HCT116 (cell line): Measurements from ENCODE around the gene ILDR2. TPM values are rescaled to one million over a fixed set of nuclear protein-coding genes. Genes with fewer than 3 reads are reported as not detected.

ENCODE experiments used
- ATAC-seq: fragments of 200-7000 bp; cut with Tn5 transposase; 2 replicates; pipeline ENCODE4 v1.9.1; 2020; ENCODE audit warnings: mild to moderate bottlenecking, moderate library complexity
- BruUV-seq: library from RNA; stranded (reverse); fragments of 400-500 nt; replicated peaks from 2 replicates; lab custom pipeline; 2021; lab: Mats Ljungman, UMichigan
- CTCF ChIA-PET: fragments of 300-600 bp; sonication (Branson Sonifier 250); formaldehyde crosslinking; loops from one replicate; lab custom pipeline; 2021; ENCODE audit warnings: antibody characterized with exemption; lab: Charles Lee
- POLR2A ChIA-PET: fragments of 300-600, 350-600 bp; sonication (Branson Sonifier 250); formaldehyde crosslinking; loops from one replicate; lab custom pipeline; 2021; ENCODE audit warnings: antibody characterized with exemption; lab: Charles Lee
- RAD21 ChIA-PET, 2 experiments: fragments of 300-600 bp; sonication (Branson Sonifier 250); formaldehyde crosslinking; loops; one replicate each; lab custom pipeline; 2023; ENCODE audit warnings: low total read pairs in 2 of 2; ENCODE audit not compliant: uncharacterized antibody in 2 of 2, unreplicated experiment in 2 of 2, low non-redundant PET in 1 of 2; lab: Charles Lee
- DNase-seq: peaks from one replicate; pipeline ENCODE4 v3.0.0-alpha.2; 2010; ENCODE audit warnings: low read depth, low spot score
- H2AFZ ChIP-seq: fragments of 200-600 bp; shearing (Covaris generic), sonication (generic); 2 replicates; pipeline ENCODE4 v1.6.1; 2017; ENCODE audit warnings: low read depth, mixed run types, mixed read lengths, antibody characterized with exemption, low read length; ENCODE audit not compliant: poor library complexity, severe bottlenecking
- H3K27ac ChIP-seq: 2 replicates; pipeline ENCODE4 v1.5.1; 2012; ENCODE audit warnings: low read depth, low read length
- H3K27me3 ChIP-seq: fragments of 200-600 bp; sonication (generic); 2 replicates; pipeline ENCODE4 v1.6.1; 2016; ENCODE audit warnings: mixed run types, low read length, mixed read lengths; ENCODE audit not compliant: insufficient read depth
- H3K36me3 ChIP-seq, 2 experiments: fragments of 200-500 bp in 1 of 2; fragments of 200-600 bp in 1 of 2; sonication (Bioruptor generic) in 1 of 2; sonication (generic) in 1 of 2; 2 replicates each; pipeline versions ENCODE4 v1.5.1 to v1.6.1; 2014 to 2016; ENCODE audit warnings: low read length in 2 of 2, inconsistent platforms in 1 of 2, mixed read lengths in 1 of 2, mixed run types in 1 of 2; ENCODE audit not compliant: insufficient read depth in 2 of 2, control insufficient read depth in 1 of 2
- H3K4me1 ChIP-seq, 2 experiments: fragments of 200-600 bp in 1 of 2; sonication (generic) in 1 of 2; 2 replicates each; pipeline versions ENCODE4 v1.5.1 to v1.6.1; 2012 to 2017; ENCODE audit warnings: low read length in 2 of 2, inconsistent platforms in 1 of 2, mild to moderate bottlenecking in 1 of 2, mixed read lengths in 1 of 2, mixed run types in 1 of 2, moderate library complexity in 1 of 2; ENCODE audit not compliant: insufficient read depth in 2 of 2, control insufficient read depth in 1 of 2
- H3K4me2 ChIP-seq: fragments of 200-600 bp; sonication (generic); 2 replicates; pipeline ENCODE4 v1.6.1; 2017; ENCODE audit warnings: mixed run types, low read length, mixed read lengths
- H3K4me3 ChIP-seq, 2 experiments: fragments of 200-600 bp in 1 of 2; sonication (generic) in 1 of 2; replicated peaks in 1 of 2; 2 replicates each; pipeline ENCODE4 v1.5.1; 2011 to 2016; ENCODE audit warnings: low read length in 2 of 2, control low read depth in 1 of 2, low read depth in 1 of 2, mild to moderate bottlenecking in 1 of 2, mixed read lengths in 1 of 2, mixed run types in 1 of 2
- H3K79me2 ChIP-seq: fragments of 200-600 bp; sonication (generic); 2 replicates; pipeline ENCODE4 v1.6.1; 2017; ENCODE audit warnings: mild to moderate bottlenecking, mixed run types, low read length, moderate library complexity, mixed read lengths; ENCODE audit not compliant: insufficient read depth
- H3K9ac ChIP-seq: fragments of 200-600 bp; sonication (generic); 2 replicates; pipeline ENCODE4 v1.6.1; 2016; ENCODE audit warnings: low read length, mixed read lengths
- H3K9me2 ChIP-seq: fragments of 200-600 bp; sonication (generic), shearing (Covaris generic); 2 replicates; pipeline ENCODE4 v1.6.1; 2017; ENCODE audit warnings: mixed run types, mild to moderate bottlenecking, moderate library complexity; ENCODE audit not compliant: insufficient read depth
- H3K9me3 ChIP-seq, 2 experiments: fragments of 200-500 bp in 1 of 2; fragments of 200-600 bp in 1 of 2; sonication (Bioruptor generic) in 1 of 2; sonication (generic) in 1 of 2; 2 replicates each; pipeline ENCODE4 v1.6.1; 2014 to 2017; ENCODE audit warnings: low read length in 2 of 2, mixed read lengths in 2 of 2, inconsistent platforms in 1 of 2, low read depth in 1 of 2, mild to moderate bottlenecking in 1 of 2, mixed run types in 1 of 2, moderate library complexity in 1 of 2; ENCODE audit not compliant: control insufficient read depth in 1 of 2, insufficient read depth in 1 of 2
- H4K20me1 ChIP-seq: fragments of 200-600 bp; sonication (generic), shearing (Covaris generic); 2 replicates; pipeline ENCODE4 v1.6.1; 2017; ENCODE audit warnings: mixed run types, mild to moderate bottlenecking, moderate library complexity; ENCODE audit not compliant: insufficient read depth
- CBX3 ChIP-seq: IDR thresholded peaks from 2 replicates; pipeline ENCODE4 v1.6.1; 2012; ENCODE audit warnings: low read depth
- EZH2phosphoT487 ChIP-seq: fragments of 200-600 bp; IDR thresholded peaks from 2 replicates; pipeline ENCODE4 v1.6.1; 2018; ENCODE audit warnings: antibody characterized with exemption, borderline replicate concordance
- FOSL1 ChIP-seq: IDR thresholded peaks from 2 replicates; pipeline ENCODE4 v1.6.1; 2012; ENCODE audit warnings: low read depth
- SIN3A ChIP-seq: IDR thresholded peaks from 2 replicates; pipeline ENCODE4 v1.6.1; 2012; ENCODE audit warnings: low read depth
- TCF7L2 ChIP-seq: IDR thresholded peaks from 2 replicates; pipeline ENCODE4 v1.7.0; 2011; ENCODE audit warnings: borderline replicate concordance, inconsistent platforms; ENCODE audit not compliant: insufficient read depth, insufficient read length; ENCODE audit errors: extremely low read depth
- intact Hi-C: fragments of 100-400 bp; cut with micrococcal nuclease; formaldehyde crosslinking; loops from 2 replicates; pipeline ENCODE4 v1.10.0; 2022
- total RNA-seq: library from RNA; stranded (reverse); gene quantifications from one replicate; pipeline ENCODE4 v1.2.1, GENCODE V29; 2021; ENCODE audit not compliant: unreplicated experiment
- TF ChIP-seq, protein P1 (sequence below): IDR thresholded peaks from 2 replicates; pipeline ENCODE4 v1.6.1; 2012

Gene ILDR2
- total RNA-seq, 1 experiment from 2014 or later: 2.4 TPM

- no TSS peak for BruUV-seq
- ChIA-PET POLR2A (no interaction called here), RAD21 (no interaction called here), CTCF (interaction anchor here (0.9 to 1.6 kb wide), 2 partner anchors 36 to 183 kb away, joined by 3 to 8 read pairs; partner anchors contain the start of gene POGK)
- H3K27me3 ChIP-seq: no peaks in the 10 kb centered on the region
- peak overlapping the region; percentile 80 for H3K27ac ChIP-seq
- H3K36me3 ChIP-seq: no peaks in the 10 kb centered on the region
- H3K4me1 ChIP-seq: peaks cover 15 to 21% of the 10 kb centered on the region in 2 experiments
- 0 out of 2 replicates have a peak, but pooled peaks cover 6% of the 10 kb centered on the region for H4K20me1 ChIP-seq
- no peak for TF ChIP-seq FOSL1
- TF ChIP-seq SIN3A: 0 out of 2 replicates have a peak, but pooled peaks have one; percentile 16
- H2AFZ ChIP-seq: no peak overlapping the region
- peak overlapping the region; percentile 69 to 71 for H3K4me3 ChIP-seq
- H3K9me3 ChIP-seq: no peaks in the 10 kb centered on the region
- intact Hi-C loops: no loop called here
- H3K79me2 ChIP-seq: peaks cover 54% of the 10 kb centered on the region
- peak overlapping the region; percentile 88 for H3K4me2 ChIP-seq
- no peaks in the 10 kb centered on the region; the same call in 1 of the 2 replicates for H3K9me2 ChIP-seq
- peak overlapping the region; percentile 91 for H3K9ac ChIP-seq
- DNase-seq (no peak), ATAC-seq (no peak)
Observed at GRCh38 chr1:166875302-166875733, 100.0 kb downstream of the ILDR2 start.

- DNase-seq (no peak), ATAC-seq (no peak)
- no peak overlapping the region for H2AFZ ChIP-seq
- 0 out of 2 replicates have a peak, but pooled peaks cover 6% of the 10 kb centered on the region for H4K20me1 ChIP-seq
- H3K9me2 ChIP-seq: no peaks in the 10 kb centered on the region
- no peak for TF ChIP-seq EZH2phosphoT487
- no peak for TF ChIP-seq TCF7L2
- no peak for TF ChIP-seq CBX3
- TF ChIP-seq, protein P1, sequence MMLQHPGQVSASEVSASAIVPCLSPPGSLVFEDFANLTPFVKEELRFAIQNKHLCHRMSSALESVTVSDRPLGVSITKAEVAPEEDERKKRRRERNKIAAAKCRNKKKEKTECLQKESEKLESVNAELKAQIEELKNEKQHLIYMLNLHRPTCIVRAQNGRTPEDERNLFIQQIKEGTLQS: no peak
- ChIA-PET POLR2A (interaction anchor here (1.0 kb wide), 1 partner anchor 19 kb away, joined by 3 read pairs; no protein-coding TSS in a partner anchor), CTCF (no interaction called here), RAD21 (no interaction called here)
- peak overlapping the region in 1 of 2 experiments; percentile 69; a peak in 2 of 4 replicates for H3K4me3 ChIP-seq
- H3K27me3 ChIP-seq: no peaks in the 10 kb centered on the region
- H3K4me2 ChIP-seq: peak overlapping the region; percentile 88; the same call in 1 of the 2 replicates
- no peaks in the 10 kb centered on the region for H3K9me3 ChIP-seq
- H3K36me3 ChIP-seq: no peaks in the 10 kb centered on the region
- peaks cover 62% of the 10 kb centered on the region for H3K79me2 ChIP-seq
- intact Hi-C loops: no loop called here
- BruUV-seq: no TSS peak
- H3K9ac ChIP-seq: no peak overlapping the region
- no peak overlapping the region for H3K27ac ChIP-seq
- peaks cover 15 to 21% of the 10 kb centered on the region in 2 experiments for H3K4me1 ChIP-seq
Observed at GRCh38 chr1:166874464-166874863, 100.9 kb downstream of the ILDR2 start.
